Measurements from ENCODE around the gene MYZAP.

MYZAP gene

GRCh38 chr15:57618325-57618724 is 26.6 kb downstream of the MYZAP start:
- DNase-seq, result no peak

- DNase-seq, result no peak
Observed at GRCh38 chr15:57619746-57620145, 28.0 kb downstream of the MYZAP start.

GRCh38 chr15:57624730-57625129 is 33.0 kb downstream of the MYZAP start:
- no peak for DNase-seq

DNA sequence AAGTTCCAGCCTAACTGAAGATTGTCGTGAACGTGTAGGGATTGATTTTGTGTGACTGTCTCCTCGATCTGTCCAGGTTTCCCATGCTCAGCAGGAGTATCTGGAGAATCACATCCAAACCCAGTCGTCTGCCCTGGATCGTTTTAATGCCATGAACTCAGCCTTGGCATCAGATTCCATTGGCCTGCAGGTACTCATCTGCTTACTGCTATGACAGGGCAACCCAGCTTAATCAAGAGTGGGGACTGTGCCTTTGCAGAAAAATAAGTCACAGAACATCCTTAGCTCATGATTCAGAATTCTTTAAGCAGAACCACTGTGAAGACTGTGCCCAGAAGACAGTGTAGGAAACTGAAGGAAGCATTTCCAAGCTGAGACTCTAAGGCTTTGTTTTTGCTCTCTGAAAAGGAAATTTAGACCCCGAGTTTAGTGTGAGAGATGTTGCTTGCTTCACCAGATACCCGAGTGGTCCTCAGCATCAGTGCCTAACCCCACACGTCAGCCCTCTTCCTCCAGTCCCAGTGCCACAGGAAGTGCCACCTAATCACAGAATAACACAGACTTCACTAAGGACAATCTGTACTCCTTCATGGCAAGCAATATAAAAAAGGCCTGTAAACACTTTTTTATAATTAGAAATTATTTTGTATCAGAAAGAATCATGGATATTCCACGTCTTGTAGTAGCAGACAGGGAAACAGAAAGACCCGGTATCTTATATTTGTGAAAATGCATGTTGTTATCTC is 34.2 kb downstream of the MYZAP start:
- DNase-seq, result no peak

DNA sequence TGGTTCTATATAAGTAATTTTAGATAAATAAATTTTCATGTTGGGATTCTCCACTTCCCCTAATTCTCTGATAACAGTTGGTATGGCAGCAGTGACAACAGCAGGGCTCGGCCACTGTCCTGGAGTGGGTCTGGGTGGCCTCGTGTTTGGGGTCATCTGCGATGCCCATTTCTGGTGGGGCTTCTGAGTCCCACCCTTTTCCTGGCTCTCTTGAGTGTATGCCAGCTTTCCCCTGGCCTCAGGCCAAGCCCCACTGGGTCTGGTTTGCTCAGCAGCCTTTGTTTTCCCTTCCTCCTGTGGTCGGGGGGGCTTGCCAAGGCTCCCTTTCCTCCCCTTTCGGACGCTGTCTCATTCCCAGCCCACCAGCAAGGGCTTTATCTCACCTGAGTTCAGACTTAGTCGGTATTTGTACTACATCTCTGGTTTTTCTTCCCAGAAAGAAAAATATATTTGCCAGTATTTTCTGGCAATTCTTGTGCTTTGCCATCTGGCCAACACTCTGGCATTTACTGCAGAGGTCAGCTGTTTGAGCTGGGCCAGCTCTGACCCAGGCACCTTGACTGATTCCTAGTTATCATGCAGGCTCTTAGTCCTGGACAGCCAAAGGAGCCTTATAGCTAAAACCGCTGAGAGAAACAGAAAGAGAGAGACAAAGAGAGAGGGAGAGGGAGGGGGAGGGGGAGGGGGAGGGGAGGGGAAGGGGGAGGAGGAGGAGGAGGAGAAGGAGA is 35.2 kb downstream of the MYZAP start:
- no peak for DNase-seq

DNA sequence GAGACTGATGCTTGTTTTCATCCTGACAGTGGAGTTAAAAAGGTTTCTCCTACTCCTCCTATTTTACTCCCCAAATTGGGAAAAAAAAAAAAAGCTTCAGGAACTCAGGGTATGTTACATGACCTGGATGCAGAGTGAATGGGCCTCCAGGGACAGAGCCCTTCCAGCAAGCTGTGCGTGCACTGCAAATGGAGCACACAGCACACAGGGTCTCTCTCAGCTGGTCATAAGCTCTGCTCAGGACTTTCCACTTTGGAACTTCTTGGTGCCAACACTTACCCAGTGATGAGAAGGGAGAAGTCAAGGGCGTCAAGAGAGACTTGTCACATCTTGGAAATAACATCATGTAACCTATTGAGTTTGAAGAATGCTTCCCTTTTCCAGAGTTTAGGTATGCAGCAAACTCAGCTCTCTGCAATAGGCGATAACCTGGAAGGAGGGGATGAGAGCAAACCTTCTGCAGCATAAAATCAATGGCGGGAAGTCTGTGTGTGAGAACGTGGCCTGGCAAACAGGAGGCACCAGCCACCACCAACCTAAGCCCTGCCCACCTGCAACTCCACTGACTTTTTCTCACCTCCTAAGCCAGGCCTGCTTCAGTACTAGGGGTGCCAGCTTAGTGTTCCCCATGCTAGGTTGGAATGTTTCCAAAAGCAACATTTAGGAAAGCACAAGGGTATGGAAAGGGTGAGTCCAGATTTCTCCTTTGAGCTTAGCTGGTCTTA is 39.8 kb downstream of the MYZAP start:
- DNase-seq, result no peak

DNA sequence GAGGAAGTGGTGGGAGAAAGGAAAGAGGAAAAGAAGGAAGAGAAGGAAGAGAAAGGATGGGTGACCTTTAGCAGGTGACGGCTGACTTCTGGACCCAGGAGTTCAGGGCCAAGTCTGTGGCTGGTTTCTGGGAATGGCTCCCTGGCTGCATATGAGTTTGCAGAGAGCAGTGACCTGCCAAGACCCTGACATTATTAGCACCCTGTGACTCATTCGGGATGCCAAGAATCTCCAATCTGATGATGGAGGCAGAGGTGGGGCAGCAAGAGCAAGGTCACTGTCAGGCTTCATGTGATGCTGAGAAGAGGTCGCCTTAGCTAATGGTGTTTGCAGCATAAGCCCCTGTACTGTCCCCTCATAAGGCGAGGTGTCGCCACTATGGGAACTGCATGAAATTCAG is 42.6 kb downstream of the MYZAP start:
- DNase-seq, result no peak

DNA sequence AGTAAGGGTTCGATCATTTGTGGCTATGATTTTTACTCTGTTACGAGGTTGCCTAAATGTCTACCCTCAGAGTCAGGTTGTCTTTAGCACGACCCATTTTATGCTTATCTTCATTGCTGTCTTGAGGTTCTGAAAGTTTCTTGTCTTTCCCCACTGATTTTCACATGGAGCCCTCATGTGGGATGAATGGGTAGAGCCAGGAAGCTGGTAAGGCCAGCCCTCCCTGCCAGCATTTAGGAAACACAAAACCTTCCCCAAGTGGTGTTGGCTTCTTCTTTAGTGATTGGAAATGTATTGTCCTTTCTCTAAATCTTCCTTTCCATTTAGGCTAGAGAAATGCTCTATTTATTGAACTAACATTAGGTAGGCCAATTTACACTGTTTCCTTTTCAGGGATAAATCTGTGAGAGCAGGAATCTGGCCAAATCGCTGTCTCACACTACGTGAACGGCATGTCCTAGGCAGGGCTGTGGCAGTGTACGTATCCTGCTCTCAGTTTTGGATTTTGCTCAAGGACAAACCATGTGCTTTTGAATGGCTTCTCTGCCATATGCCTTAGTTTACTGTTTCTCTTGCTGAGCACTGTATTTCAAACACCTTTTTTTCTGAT is 43.7 kb downstream of the MYZAP start:
- peak in 2 of 56 donors; percentile 1 to 26 for DNase-seq

GRCh38 chr15:57637846-57638245 is 46.1 kb downstream of the MYZAP start:
- DNase-seq, result no peak

- no peak for DNase-seq
Observed at GRCh38 chr15:57639306-57639705, 47.6 kb downstream of the MYZAP start.

DNA sequence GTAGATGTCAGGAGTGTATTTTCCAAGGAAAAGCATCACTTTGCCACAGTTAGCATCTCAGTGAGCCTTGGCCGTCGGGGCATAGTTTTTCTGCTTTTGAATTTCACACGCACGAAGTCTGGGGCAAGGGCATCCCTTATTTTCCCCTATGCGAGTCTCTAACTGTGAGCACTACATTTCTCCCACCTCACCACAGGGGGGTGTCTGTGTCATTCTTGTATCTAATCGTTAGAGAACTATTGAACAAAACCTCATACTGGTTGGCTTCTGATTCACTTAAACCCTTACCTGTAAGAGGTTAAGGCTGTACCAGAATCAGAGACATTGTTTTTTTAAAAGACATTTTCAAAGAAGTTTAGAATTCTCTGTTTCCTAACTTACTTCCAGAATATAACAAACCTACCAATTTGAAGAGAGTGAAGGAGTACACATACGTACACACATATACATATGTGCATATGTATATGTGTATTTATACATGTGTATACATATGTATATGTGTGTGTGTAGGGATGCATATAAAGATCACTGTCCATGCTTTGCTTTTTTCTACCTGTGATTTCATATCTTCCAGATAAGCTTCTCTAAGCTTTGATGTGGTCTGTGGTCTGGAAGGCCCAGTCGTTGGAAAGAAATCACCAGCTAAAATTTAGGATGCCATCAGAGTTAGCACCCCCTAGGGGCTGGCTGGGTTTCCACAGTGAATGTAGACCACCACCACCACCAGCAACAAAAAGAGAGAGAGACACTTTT is 49.4 kb downstream of the MYZAP start:
- DNase-seq, result peak in 12 of 56 donors; percentile 4 to 42 (median 14)

- DNase-seq, result no peak
Observed at GRCh38 chr15:57643826-57644225, 52.1 kb downstream of the MYZAP start.

DNA sequence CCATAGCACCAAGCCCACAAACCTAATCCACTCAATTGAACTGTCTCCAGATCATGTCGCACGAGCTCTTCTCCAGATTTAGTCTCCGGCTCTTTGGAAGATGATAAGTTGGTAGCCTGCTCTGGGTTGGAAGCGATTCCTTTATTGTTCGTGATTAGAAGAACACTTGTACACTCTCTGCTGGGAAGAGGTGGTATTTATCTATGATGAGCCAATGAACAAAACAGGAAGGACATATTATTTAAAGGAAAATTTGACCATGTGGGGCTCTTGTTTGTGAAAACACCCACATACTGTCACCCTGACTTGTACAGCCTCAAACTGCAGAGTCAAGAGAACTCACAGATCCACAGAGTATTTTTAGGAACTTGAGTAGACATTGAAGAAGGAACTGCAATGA is 54.4 kb downstream of the MYZAP start:
- DNase-seq, result no peak

DNA sequence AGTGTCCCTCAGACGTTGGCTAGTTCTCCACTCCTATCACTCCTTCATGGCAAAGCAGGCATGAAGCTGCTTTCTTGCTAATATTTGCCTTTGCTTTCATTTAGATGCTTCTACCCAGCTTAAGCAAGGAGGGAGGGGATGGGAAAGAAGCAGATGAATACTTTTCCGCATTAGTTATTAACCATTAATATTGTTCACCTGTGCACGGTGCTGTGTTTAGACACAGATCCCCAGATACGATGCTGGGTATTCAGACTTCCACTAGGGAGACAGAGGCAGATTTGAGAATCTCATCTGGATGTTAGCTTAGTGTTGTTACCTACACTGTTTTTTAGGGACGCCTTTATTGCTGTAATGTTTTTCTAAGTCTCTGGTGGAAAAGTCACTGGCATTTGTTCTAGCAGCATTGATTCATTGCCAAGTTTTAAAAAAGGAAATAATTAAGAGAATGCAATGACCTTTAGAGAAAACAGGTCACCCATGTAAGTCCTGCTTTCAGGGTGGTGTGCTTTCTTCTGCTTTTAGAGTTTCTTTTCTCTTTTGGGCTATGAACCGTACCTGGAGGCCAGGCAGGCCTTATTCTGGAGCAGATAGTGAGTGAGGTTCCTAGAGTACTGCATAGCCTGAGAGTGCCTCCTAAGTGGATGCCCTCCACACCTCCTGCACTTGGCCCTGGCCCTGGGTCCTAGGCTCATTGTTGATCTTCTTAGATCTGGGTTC is 55.5 kb downstream of the MYZAP start:
- no peak for DNase-seq

DNA sequence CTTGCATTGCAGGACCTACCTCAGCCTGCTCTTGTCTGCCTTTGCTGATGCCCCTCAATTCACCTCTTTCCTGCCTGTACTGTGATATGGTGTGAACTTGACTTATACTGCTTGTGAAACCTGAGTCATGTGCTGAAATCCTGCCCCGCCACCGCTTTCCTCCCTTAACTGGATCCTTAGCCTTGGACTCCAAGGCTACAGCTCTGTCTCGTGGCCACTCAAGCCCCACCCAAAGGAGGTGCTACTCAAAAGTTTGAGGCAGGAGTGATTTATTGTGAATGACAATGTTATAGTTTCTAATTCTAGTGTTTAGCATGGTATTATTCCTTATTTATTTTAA is 56.1 kb downstream of the MYZAP start:
- DNase-seq, result no peak

GRCh38 chr15:57649138-57649537 is 57.4 kb downstream of the MYZAP start:
- no peak for DNase-seq

DNA sequence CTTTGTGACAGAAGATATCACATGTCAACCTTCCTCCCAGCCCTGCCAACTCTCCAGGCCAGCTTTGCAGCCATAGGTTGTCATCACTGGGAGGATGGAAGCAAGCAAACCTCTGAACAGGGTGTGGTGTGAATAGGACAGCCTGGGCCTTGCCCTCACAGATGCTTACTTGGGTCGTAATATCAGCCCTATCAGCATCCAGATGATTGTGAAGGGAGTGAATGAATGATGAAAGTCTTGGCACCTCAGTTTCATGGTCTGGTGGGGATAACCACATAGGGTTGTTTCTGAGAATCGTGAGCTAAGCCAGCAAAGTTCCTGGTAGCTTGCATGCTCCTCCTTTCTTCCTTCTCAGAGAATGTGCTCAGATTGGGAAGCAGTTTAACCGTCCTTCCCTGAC is 59.7 kb downstream of the MYZAP start:
- DNase-seq, result no peak

DNA sequence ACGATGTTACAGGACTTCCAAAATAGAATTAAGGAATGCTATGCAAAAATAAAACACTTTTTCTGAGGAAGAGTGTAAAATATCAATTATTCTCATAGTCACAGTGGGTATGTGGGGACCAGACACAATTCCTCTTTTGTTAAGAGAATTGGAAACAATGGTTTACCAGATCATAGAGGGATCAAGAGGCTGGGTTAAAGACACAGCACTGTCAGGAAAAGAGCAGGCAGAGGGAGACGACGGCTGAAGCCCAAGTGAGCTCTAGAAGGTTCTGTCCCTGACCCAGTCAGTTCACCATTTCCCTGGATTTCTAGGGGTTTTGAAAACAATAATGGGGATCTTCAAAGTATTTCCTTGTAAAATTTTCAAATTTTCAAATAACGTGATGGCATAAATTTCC is 60.8 kb downstream of the MYZAP start:
- DNase-seq, result peak in 10 of 56 donors; percentile 5 to 34 (median 20)

DNA sequence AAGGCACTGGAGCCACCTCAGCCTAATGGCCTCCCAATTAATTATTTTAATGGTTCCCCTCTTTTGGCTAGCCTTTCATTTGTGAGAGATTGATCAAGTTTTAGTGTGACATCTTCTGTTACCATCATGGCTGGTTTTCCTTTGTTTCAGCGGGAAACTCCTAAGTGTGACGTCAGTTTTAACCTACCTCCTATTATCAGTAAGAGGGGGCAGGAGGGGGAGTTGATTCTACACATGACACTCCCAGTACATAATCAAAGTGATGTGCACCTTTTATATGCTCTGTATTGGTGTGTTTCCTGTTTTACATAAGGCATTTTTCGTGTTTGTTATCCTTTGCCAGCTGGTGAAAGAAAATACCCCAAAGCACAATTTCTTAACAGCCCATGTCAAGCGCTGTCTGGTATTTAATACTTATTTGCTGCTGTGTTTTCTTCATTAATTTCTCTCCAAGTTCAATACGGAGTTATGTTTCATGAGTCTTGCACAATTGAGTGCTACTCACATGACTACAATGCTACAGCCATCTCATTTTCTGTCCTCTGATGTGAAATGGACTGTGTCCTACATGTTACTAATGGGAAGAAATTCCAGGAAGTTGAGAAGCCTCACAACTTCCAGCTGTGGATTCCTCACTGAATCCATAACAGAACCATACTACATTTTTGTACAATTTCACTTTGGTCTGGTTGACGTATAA is 62.6 kb downstream of the MYZAP start:
- no peak for DNase-seq

- no peak for DNase-seq
Observed at GRCh38 chr15:57655053-57655452, 63.3 kb downstream of the MYZAP start.

Data from amygdala (tissue), 56 donors.